Cardiac muscle cell (in vitro differentiated cells and primary cell): ENCODE data around the gene PHAF1. TPM values are rescaled to one million over a fixed set of nuclear protein-coding genes. Genes with fewer than 3 reads are reported as not detected.

Experiments
- DNase-seq, 2 donors: peaks; one replicate each; pipeline versions ENCODE4 v3.0.0 to v3.0.0-alpha.2; 2010 to 2017; ENCODE audit warnings: low read depth in 1 of 2, low spot score in 1 of 2
- H3K27ac ChIP-seq: fragments of 200-600 bp; sonication (generic); 2 replicates; pipeline ENCODE4 v1.5.1; 2016
- H3K27me3 ChIP-seq: fragments of 200-600 bp; sonication (generic); 2 replicates; pipeline ENCODE4 v1.6.0; 2016; ENCODE audit warnings: control low read depth
- H3K36me3 ChIP-seq: fragments of 200-600 bp; sonication (generic); 2 replicates; pipeline ENCODE4 v1.5.1; 2016; ENCODE audit warnings: control low read depth
- H3K4me1 ChIP-seq: fragments of 200-600 bp; sonication (generic); 2 replicates; pipeline ENCODE4 v1.8.1; 2017; ENCODE audit warnings: low read depth, mild to moderate bottlenecking, mixed run types
- H3K4me3 ChIP-seq: fragments of 200-600 bp; sonication (generic); 2 replicates; pipeline ENCODE4 v1.5.1; 2016; ENCODE audit warnings: mild to moderate bottlenecking
- H3K9me3 ChIP-seq: fragments of 200-600 bp; sonication (generic); 2 replicates; pipeline ENCODE4 v1.5.1; 2017; ENCODE audit warnings: low read depth, mild to moderate bottlenecking, control low read depth
- polyA plus RNA-seq: library from polyadenylated mRNA; unstranded; fragments of >200 nt; fragmentation: Nextera tagmentation; extraction: Ambion mirVana; gene quantifications from 2 replicates; pipeline ENCODE4 v1.2.1, GENCODE V29; 2016
- total RNA-seq: library from RNA; depleted of rRNA; stranded (reverse); fragments of >200 nt; gene quantifications from 2 replicates; pipeline ENCODE4 v1.2.3, GENCODE V29; 2016
- TF ChIP-seq, protein P1 (sequence below): IDR thresholded peaks from 2 replicates; pipeline ENCODE4 v1.5.1; 2012; ENCODE audit warnings: low read depth, mild to moderate bottlenecking, low read length

Gene PHAF1
- total and polyA plus RNA-seq, 2 experiments from 2014 or later: 10.3 to 18.1 TPM

DNA sequence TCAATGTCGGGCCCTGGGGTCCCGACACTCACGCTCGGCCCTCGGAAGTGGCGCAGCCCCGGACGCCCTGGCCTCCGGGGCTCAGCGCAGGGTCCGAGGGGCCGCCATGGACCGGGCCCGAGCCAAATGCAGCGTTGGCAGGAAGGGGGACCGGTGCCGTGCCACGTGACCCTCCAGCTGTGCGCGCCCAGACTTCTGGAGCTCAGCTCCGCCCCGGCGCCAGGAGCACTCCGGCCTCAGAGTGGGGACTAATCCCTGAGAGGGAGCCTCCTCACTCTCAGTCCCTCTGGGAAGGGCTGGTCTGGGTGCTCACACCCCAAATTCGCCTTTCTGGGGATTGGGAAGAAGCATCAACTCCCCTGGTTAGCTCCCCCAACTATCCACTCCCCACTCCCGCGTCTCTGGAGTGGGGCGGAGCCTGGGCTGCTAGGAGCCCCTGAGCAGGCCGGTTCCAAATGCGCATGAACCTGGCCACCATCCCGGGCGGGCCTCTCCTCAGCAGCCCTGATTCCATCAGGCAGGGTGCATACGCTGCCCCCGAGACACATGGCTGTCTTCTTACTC, 41.2 kb downstream of the PHAF1 start, which contains the start of gene B3GNT9:
TSS of gene B3GNT9 (minus strand) at position 166 of the 564 bp plus-strand sequence. CDS start 513 bp downstream, outside the sequence.
- Histone ChIP-seq H3K27ac (peak within 1 kb of the TSS; percentile 5), H3K4me3 (peak within 1 kb of the TSS; percentile 47), H3K27me3 (peaks cover 43% of the 10 kb centered on the region), H3K4me1 (no peaks in the 10 kb centered on the region), H3K9me3 (no peaks in the 10 kb centered on the region), H3K36me3 (peaks cover 7% of the 10 kb centered on the region)
- peak; percentile 72 to 87 for DNase-seq
- TF ChIP-seq, protein P1, sequence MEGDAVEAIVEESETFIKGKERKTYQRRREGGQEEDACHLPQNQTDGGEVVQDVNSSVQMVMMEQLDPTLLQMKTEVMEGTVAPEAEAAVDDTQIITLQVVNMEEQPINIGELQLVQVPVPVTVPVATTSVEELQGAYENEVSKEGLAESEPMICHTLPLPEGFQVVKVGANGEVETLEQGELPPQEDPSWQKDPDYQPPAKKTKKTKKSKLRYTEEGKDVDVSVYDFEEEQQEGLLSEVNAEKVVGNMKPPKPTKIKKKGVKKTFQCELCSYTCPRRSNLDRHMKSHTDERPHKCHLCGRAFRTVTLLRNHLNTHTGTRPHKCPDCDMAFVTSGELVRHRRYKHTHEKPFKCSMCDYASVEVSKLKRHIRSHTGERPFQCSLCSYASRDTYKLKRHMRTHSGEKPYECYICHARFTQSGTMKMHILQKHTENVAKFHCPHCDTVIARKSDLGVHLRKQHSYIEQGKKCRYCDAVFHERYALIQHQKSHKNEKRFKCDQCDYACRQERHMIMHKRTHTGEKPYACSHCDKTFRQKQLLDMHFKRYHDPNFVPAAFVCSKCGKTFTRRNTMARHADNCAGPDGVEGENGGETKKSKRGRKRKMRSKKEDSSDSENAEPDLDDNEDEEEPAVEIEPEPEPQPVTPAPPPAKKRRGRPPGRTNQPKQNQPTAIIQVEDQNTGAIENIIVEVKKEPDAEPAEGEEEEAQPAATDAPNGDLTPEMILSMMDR: no peak

- H3K9me3 ChIP-seq: no peaks in the 10 kb centered on the region
- DNase-seq: no peak
- no peak overlapping the region for H3K4me3 ChIP-seq
These were observed 41.8 kb downstream of the PHAF1 start for GRCh38 chr16:67151431-67152097.

GRCh38 chr16:67154578-67155294, 45.0 kb downstream of the PHAF1 start:
- H3K27ac ChIP-seq: no peak overlapping the region
- no peaks in the 10 kb centered on the region for H3K9me3 ChIP-seq
- H3K4me1 ChIP-seq: no peaks in the 10 kb centered on the region
- peak in 1 of 2 donors; percentile 26 for DNase-seq
- peak overlapping the region; percentile 24 for H3K4me3 ChIP-seq
- TF ChIP-seq, protein P1: no peak
- peaks cover 81% of the 10 kb centered on the region for H3K27me3 ChIP-seq
- no peaks in the 10 kb centered on the region for H3K36me3 ChIP-seq

More at GRCh38 chr16:67151431-67152097, 41.8 kb downstream of the PHAF1 start:
- Histone ChIP-seq H3K27ac (no peak overlapping the region), H3K4me1 (no peaks in the 10 kb centered on the region), H3K27me3 (peaks cover 50% of the 10 kb centered on the region), H3K36me3 (peaks cover under 1% of the 10 kb centered on the region)
- TF ChIP-seq, protein P1: no peak

DNA sequence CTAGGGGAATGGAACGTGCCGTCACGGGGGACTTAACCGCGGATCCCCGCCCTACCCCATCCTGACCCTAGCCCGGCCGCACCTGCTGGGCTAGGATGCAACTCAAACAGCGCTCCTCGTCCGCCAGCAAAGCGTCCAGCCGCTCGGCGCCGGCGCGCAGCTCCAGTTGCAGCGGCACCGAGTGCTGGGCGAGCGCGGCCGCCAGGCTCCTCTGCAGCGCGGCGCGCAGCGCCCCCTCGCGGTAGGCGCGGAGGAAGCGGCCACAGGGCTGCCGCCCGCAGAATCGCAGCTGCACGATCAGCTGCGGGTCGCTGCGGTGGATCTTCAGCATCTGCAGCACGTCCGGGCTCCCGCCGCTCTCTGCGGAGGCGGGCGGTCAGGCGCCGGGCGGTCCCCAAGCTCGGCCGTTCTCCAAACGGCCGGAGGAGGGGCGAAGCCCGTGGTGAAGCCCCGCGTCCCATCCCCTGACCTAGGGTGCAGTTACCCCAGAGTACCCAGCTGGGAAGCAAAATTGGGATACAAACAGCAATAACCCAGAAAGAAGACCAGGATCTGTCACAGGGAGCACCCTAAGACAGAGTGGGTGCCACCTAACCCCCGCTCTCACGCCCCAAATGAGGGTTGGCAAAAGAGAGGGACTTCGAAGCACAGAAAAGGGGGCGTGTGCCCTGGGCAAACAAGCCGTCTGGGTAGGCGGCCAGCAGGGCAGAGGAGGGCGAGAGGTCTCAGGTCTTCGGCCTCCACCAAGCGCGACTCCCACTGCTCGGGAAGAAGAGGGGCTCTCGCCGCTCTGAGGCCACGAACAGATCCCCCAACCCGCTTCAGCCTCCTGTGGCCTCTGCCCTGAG, 45.8 kb downstream of the PHAF1 start:
- Histone ChIP-seq H3K9me3 (no peaks in the 10 kb centered on the region), H3K4me3 (peak overlapping the region; percentile 24), H3K27ac (no peak overlapping the region), H3K27me3 (peaks cover 88% of the 10 kb centered on the region), H3K4me1 (no peaks in the 10 kb centered on the region), H3K36me3 (no peaks in the 10 kb centered on the region)
- TF ChIP-seq, protein P1: peak; percentile 74
- DNase-seq: peak; percentile 83 to 90

GRCh38 chr16:67156143-67156844, 46.6 kb downstream of the PHAF1 start:
- H3K27me3 ChIP-seq: peaks cover 94% of the 10 kb centered on the region
- TF ChIP-seq, protein P1: no peak
- H3K4me3 ChIP-seq: no peak overlapping the region
- DNase-seq: no peak
- H3K4me1 ChIP-seq: no peaks in the 10 kb centered on the region
- H3K9me3 ChIP-seq: no peaks in the 10 kb centered on the region
- H3K27ac ChIP-seq: no peak overlapping the region
- H3K36me3 ChIP-seq: no peaks in the 10 kb centered on the region
